ENCODE measurements around the gene ZFR2.

Gene ZFR2

DNA sequence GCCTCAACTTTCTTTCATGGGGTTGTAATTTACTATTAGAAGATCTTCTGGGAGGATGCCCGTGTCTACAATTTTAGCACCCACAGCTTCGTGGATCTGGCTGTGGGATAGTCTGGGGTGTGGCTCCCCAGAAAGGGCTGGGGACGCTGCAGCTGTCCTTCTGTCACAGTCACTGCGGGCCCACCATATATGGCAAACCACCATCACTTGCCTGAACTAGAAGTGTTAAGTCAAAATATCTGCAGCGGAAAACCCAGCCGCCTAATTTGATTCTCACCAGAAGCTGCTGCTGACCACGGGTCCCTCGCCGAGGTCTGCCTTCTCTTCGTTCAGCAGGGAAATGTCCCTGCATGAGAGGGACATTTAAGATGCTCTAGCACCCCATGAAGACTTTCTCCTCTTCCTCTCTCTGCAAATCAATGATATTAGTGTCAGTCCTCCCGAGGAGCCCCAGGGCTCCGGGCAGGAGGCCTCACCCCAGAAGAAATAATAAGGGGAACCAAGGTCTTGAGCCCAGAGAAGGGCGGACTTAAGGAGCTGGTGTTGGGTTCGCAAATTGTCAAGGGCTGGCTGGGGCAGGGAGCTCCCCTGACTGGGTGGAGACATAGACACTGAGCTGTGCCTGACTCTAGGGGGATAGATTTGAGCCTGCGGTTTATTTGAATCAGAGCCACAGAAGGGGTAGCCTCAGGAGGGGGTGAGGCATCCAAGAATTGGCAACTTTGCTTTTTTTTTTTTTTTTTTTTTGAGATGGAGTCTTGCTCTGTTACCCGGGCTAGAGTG is 79.7 kb downstream of the ZFR2 start:
- Histone ChIP-seq H3K4ac (ENCODE audit: low read depth, low read length) (no peak overlapping the region), H4K8ac (ENCODE audit: low read depth, low read length) (no peak overlapping the region), H2AK5ac (ENCODE audit: low read length) (no peak overlapping the region), H3K79me2 (ENCODE audit: control insufficient read depth, insufficient read depth, low read length) (no peaks in the 10 kb centered on the region), H3K56ac (ENCODE audit: low read length) (no peak overlapping the region), H2BK15ac (replicated peaks; ENCODE audit: low read depth) (no peak overlapping the region), H3K79me1 (ENCODE audit: low read length) (no peaks in the 10 kb centered on the region), H3K27me3 (ENCODE audit: insufficient read depth, low read length, poor library complexity) (peaks cover 13% of the 10 kb centered on the region), H4K5ac (ENCODE audit: low read length) (no peak overlapping the region), H3K9ac (ENCODE audit: low read length) (no peak overlapping the region), H3K36me3 (ENCODE audit: control insufficient read depth, insufficient read depth, low read length) (no peaks in the 10 kb centered on the region), H3K18ac (ENCODE audit: low read length) (no peak overlapping the region), H3K4me3 (ENCODE audit: low read length) (no peak overlapping the region), H3K27ac (ENCODE audit: low read depth, low read length) (no peak overlapping the region), H2BK120ac (ENCODE audit: low read depth, low read length) (no peak overlapping the region), H2BK5ac (ENCODE audit: low read length) (no peak overlapping the region), H3K4me1 (ENCODE audit: control insufficient read depth, low read depth, low read length) (no peaks in the 10 kb centered on the region), H3K4me2 (ENCODE audit: low read length) (no peak overlapping the region), H3K23ac (ENCODE audit: low read length) (no peak overlapping the region)
- WGBS (ENCODE audit: extremely low coverage, insufficient coverage, low lambda C conversion rate) = no CpG with 5 or more reads among the region's 16 CpGs
- no peak for DNase-seq

DNA sequence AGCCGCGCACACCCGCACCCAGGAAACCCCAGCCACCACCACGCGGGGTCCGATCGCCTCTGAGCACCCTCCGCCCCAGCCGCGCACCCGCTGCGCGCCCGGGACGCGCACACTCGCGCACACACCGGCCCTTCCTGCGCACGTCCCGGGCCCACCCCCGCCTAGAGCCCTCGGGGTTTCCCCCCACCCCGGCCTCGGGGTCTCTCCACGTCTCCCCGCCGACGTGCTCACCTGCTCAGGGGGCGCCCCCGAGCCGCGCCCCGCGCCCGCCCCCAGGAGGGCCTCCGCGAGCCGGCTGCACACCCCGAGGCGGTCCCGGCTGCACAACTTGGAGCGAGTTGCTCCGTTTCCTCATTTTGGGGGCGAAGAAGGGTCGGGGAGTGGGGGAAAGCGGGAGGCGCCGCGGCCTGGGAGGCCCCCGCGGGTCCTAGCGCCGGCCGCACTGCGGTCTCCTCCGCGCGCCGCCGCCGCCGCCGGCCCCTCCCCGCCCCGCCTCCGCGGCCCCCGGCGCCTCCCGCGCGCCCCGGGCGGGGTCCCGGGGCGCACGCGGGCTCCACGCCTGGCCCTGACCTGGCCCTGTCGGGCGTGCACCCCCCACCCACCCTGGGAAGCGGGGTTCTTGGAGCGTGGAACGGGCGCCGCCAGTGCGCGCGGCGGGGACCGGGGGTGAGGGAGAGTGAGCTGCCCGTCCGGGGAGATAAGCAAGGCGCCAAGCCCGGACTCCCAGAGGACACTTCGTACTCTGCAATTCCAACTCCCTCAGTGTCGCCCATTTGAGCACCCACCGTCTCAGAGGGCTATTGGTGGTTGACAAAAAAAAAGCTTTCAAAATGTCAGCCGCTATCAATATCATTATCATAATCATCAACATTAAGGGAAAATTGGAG is 82.7 kb downstream of the ZFR2 start, which contains the start of gene MATK:
Gene MATK, minus strand, starts transcription at position 444 of the 887 bp plus-strand sequence. CDS start 1,246 bp downstream, outside the sequence.
- no peak within 1 kb of the TSS for H2BK5ac ChIP-seq (ENCODE audit: low read length)
- no peak within 1 kb of the TSS for H4K5ac ChIP-seq (ENCODE audit: low read length)
- no peak within 1 kb of the TSS for H3K27ac ChIP-seq (ENCODE audit: low read depth, low read length)
- H3K79me1 ChIP-seq (ENCODE audit: low read length) = no peaks in the 10 kb centered on the region
- peak within 1 kb of the TSS; percentile 73 for H3K56ac ChIP-seq (ENCODE audit: low read length)
- no peaks in the 10 kb centered on the region for H3K36me3 ChIP-seq (ENCODE audit: control insufficient read depth, insufficient read depth, low read length)
- WGBS (ENCODE audit: extremely low coverage, insufficient coverage, low lambda C conversion rate) = no CpG with 5 or more reads among the region's 101 CpGs
- no peak for DNase-seq
- no peak within 1 kb of the TSS for H2BK120ac ChIP-seq (ENCODE audit: low read depth, low read length)
- H3K18ac ChIP-seq (ENCODE audit: low read length) = peak within 1 kb of the TSS; percentile 52
- no peak within 1 kb of the TSS for H2BK15ac ChIP-seq (replicated peaks; ENCODE audit: low read depth)
- no peaks in the 10 kb centered on the region for H3K79me2 ChIP-seq (ENCODE audit: control insufficient read depth, insufficient read depth, low read length)
- H3K4me1 ChIP-seq (ENCODE audit: control insufficient read depth, low read depth, low read length) = no peaks in the 10 kb centered on the region
- H3K27me3 ChIP-seq (ENCODE audit: insufficient read depth, low read length, poor library complexity) = peaks cover 13% of the 10 kb centered on the region
- no peak within 1 kb of the TSS for H2AK5ac ChIP-seq (ENCODE audit: low read length)
- no peak within 1 kb of the TSS for H4K8ac ChIP-seq (ENCODE audit: low read depth, low read length)
- no peak within 1 kb of the TSS for H3K4ac ChIP-seq (ENCODE audit: low read depth, low read length)
- H3K4me2 ChIP-seq (ENCODE audit: low read length) = peak within 1 kb of the TSS; percentile 62
- H3K4me3 ChIP-seq (ENCODE audit: low read length) = no peak within 1 kb of the TSS
- no peak within 1 kb of the TSS for H3K23ac ChIP-seq (ENCODE audit: low read length)
- H3K9ac ChIP-seq (ENCODE audit: low read length) = peak within 1 kb of the TSS; percentile 24

DNA sequence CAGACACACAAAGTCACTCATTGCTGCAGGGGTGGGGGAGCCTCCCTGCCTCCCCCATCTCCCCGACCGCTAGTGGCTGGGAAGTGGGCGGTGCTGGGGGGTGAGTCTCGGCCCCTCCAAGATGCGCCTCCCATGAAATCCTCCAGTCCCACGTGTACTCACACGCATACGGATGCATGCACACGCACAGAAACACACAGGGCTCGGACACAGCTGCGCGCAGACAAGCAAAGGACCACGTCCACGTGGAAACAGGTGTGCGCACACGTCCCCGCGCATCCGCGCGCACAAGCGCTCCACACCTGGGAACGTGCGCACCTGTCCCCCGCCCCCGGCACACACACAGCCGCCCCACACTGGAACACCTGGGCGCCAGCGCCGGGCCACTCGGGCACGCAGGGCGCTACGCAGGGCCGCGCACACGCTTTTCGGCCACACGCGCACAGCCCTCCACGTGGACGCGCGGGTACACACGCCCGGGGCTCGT is 83.3 kb downstream of the ZFR2 start:
- no peaks in the 10 kb centered on the region for H3K4me1 ChIP-seq (ENCODE audit: control insufficient read depth, low read depth, low read length)
- H3K56ac ChIP-seq (ENCODE audit: low read length) = peak overlapping the region; percentile 67
- no peak overlapping the region for H2AK5ac ChIP-seq (ENCODE audit: low read length)
- no peak overlapping the region for H2BK120ac ChIP-seq (ENCODE audit: low read depth, low read length)
- no peaks in the 10 kb centered on the region for H3K36me3 ChIP-seq (ENCODE audit: control insufficient read depth, insufficient read depth, low read length)
- H4K8ac ChIP-seq (ENCODE audit: low read depth, low read length) = no peak overlapping the region
- no peak overlapping the region for H3K4ac ChIP-seq (ENCODE audit: low read depth, low read length)
- no peak overlapping the region for H3K27ac ChIP-seq (ENCODE audit: low read depth, low read length)
- H3K18ac ChIP-seq (ENCODE audit: low read length) = no peak overlapping the region
- H3K23ac ChIP-seq (ENCODE audit: low read length) = no peak overlapping the region
- peaks cover 13% of the 10 kb centered on the region for H3K27me3 ChIP-seq (ENCODE audit: insufficient read depth, low read length, poor library complexity)
- no peak for DNase-seq
- WGBS (ENCODE audit: extremely low coverage, insufficient coverage, low lambda C conversion rate) = no CpG with 5 or more reads among the region's 47 CpGs
- H3K9ac ChIP-seq (ENCODE audit: low read length) = peak overlapping the region; percentile 24
- no peak overlapping the region for H2BK15ac ChIP-seq (replicated peaks; ENCODE audit: low read depth)
- H3K4me3 ChIP-seq (ENCODE audit: low read length) = no peak overlapping the region
- H4K5ac ChIP-seq (ENCODE audit: low read length) = no peak overlapping the region
- H2BK5ac ChIP-seq (ENCODE audit: low read length) = no peak overlapping the region
- H3K79me2 ChIP-seq (ENCODE audit: control insufficient read depth, insufficient read depth, low read length) = no peaks in the 10 kb centered on the region
- peak overlapping the region; percentile 62 for H3K4me2 ChIP-seq (ENCODE audit: low read length)
- no peaks in the 10 kb centered on the region for H3K79me1 ChIP-seq (ENCODE audit: low read length)

DNA sequence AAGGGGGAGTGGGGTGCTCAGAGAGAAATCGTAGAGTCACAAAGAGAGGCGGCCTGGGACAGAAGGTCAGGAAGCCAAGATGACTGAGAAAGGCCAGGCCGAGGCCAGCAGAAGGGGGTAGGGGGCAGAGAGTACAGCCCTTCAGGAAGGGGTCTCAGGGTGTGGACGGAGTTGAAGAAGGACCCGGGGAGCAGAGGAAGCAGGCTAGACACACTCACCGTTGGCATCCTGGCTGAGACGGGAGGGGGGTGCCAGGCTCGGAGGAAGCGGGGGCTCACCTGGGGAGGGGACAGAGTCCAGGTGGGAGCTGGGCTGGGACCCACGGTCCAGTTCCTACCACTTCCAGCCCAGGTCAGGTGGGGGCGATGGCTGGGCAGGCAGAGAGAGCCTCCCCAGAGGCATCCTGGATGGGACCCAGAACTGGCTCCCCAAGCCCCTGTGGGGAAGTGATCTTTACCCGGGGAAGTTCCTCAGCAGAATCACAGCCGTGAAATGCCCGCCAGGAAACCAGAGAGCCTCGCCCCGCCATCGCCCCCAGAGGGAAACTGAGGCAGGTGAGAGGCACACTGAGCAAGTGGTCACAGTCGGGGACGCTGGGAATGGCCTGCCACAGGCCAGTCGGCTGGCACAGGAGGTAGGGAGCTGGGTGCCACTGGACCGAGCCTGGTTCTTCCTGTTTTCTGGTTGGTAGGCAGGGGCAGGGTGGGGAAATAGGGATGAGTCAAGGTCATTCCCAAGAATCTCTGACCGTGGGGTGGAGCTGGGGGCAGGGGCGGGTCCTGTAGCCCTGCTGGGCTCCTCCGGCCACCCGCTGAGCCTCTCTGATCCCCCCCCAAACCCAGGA is 84.0 kb downstream of the ZFR2 start:
- no peaks in the 10 kb centered on the region for H3K79me1 ChIP-seq (ENCODE audit: low read length)
- H2BK120ac ChIP-seq (ENCODE audit: low read depth, low read length) = no peak overlapping the region
- H4K5ac ChIP-seq (ENCODE audit: low read length) = no peak overlapping the region
- no peak overlapping the region for H3K4me3 ChIP-seq (ENCODE audit: low read length)
- no peak overlapping the region for H2BK5ac ChIP-seq (ENCODE audit: low read length)
- no peak overlapping the region for H2BK15ac ChIP-seq (replicated peaks; ENCODE audit: low read depth)
- no peak overlapping the region for H3K9ac ChIP-seq (ENCODE audit: low read length)
- no peak overlapping the region for H3K18ac ChIP-seq (ENCODE audit: low read length)
- H3K4ac ChIP-seq (ENCODE audit: low read depth, low read length) = no peak overlapping the region
- no peaks in the 10 kb centered on the region for H3K36me3 ChIP-seq (ENCODE audit: control insufficient read depth, insufficient read depth, low read length)
- H4K8ac ChIP-seq (ENCODE audit: low read depth, low read length) = no peak overlapping the region
- no peak overlapping the region for H3K23ac ChIP-seq (ENCODE audit: low read length)
- peaks cover 13% of the 10 kb centered on the region for H3K27me3 ChIP-seq (ENCODE audit: insufficient read depth, low read length, poor library complexity)
- DNase-seq = peak; percentile 18
- no CpG with 5 or more reads among the region's 25 CpGs for WGBS (ENCODE audit: extremely low coverage, insufficient coverage, low lambda C conversion rate)
- H3K4me1 ChIP-seq (ENCODE audit: control insufficient read depth, low read depth, low read length) = no peaks in the 10 kb centered on the region
- H3K79me2 ChIP-seq (ENCODE audit: control insufficient read depth, insufficient read depth, low read length) = no peaks in the 10 kb centered on the region
- no peak overlapping the region for H3K4me2 ChIP-seq (ENCODE audit: low read length)
- H3K56ac ChIP-seq (ENCODE audit: low read length) = no peak overlapping the region
- H2AK5ac ChIP-seq (ENCODE audit: low read length) = no peak overlapping the region
- no peak overlapping the region for H3K27ac ChIP-seq (ENCODE audit: low read depth, low read length)

DNA sequence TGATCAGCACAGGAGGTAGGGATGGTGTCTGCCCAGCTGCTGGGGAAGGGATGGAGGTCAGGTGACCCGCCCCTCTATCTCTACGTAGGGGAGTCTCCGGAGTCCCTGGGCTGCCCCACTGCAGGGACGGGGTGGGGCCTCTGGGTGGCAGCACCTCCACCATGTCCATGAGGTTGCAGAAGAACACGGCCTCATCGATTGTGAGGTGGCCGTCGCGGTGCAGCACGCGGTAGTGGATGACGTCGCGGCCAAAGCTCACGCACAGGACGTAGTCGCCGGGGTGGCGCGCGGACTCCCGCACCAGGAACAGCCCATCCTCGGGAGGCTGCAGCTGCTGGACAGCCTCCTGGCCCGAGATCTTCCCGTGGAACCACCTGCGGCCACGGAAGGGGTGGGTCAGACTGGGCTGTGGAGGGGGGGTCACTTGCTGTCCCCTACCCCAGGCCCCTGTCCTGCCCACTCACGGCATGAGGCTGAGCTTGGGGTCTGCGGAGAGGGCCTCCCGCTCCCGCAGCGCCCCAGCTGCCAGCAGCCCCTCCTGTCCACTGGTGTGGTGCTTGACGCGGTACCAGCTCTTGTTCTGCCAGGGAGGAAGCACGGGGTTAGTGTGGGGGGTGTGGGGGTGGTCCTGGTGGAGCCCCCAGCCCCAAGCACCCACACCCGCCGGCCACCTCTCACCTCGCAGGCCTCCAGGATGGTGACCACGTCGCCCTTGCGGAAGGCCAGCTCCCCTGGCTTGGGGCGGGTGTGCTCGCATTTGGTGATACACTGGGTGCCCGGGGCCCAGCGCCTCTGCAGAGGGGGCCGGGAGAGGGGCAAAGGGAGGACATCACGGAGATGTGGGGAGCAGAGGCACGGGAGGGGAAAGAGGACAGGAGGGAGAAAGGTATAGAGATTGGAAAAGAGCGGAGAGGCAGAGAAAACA is 84.9 kb downstream of the ZFR2 start:
- no peak overlapping the region for H3K4ac ChIP-seq (ENCODE audit: low read depth, low read length)
- peaks cover 13% of the 10 kb centered on the region for H3K27me3 ChIP-seq (ENCODE audit: insufficient read depth, low read length, poor library complexity)
- H3K9ac ChIP-seq (ENCODE audit: low read length) = no peak overlapping the region
- no peak overlapping the region for H2BK15ac ChIP-seq (replicated peaks; ENCODE audit: low read depth)
- no peak overlapping the region for H3K4me3 ChIP-seq (ENCODE audit: low read length)
- H3K23ac ChIP-seq (ENCODE audit: low read length) = no peak overlapping the region
- no peaks in the 10 kb centered on the region for H3K79me1 ChIP-seq (ENCODE audit: low read length)
- no peak overlapping the region for H4K5ac ChIP-seq (ENCODE audit: low read length)
- no peaks in the 10 kb centered on the region for H3K36me3 ChIP-seq (ENCODE audit: control insufficient read depth, insufficient read depth, low read length)
- H3K79me2 ChIP-seq (ENCODE audit: control insufficient read depth, insufficient read depth, low read length) = no peaks in the 10 kb centered on the region
- H3K56ac ChIP-seq (ENCODE audit: low read length) = no peak overlapping the region
- DNase-seq = peak; percentile 74
- no CpG with 5 or more reads among the region's 49 CpGs for WGBS (ENCODE audit: extremely low coverage, insufficient coverage, low lambda C conversion rate)
- H3K4me1 ChIP-seq (ENCODE audit: control insufficient read depth, low read depth, low read length) = no peaks in the 10 kb centered on the region
- no peak overlapping the region for H2BK120ac ChIP-seq (ENCODE audit: low read depth, low read length)
- H2BK5ac ChIP-seq (ENCODE audit: low read length) = no peak overlapping the region
- H3K18ac ChIP-seq (ENCODE audit: low read length) = no peak overlapping the region
- H3K27ac ChIP-seq (ENCODE audit: low read depth, low read length) = no peak overlapping the region
- no peak overlapping the region for H2AK5ac ChIP-seq (ENCODE audit: low read length)
- H3K4me2 ChIP-seq (ENCODE audit: low read length) = no peak overlapping the region
- no peak overlapping the region for H4K8ac ChIP-seq (ENCODE audit: low read depth, low read length)
